H1 (cell line): ENCODE results near the gene STARD9. TPM values are rescaled to one million over a fixed set of nuclear protein-coding genes. Genes with fewer than 3 reads are reported as not detected.

Experiments
- SRF ChIP-seq: IDR thresholded peaks from 2 replicates; pipeline ENCODE4 v1.6.1; 2011; ENCODE audit warnings: mild to moderate bottlenecking, low read depth, low read length, moderate library complexity
- polyA plus RNA-seq, 7 experiments: library from polyadenylated mRNA; depleted of rRNA in 3 of 7; stranded (reverse) in 5 of 7; unstranded in 2 of 7; fragments of >200 nt in 5 of 7; fragments of 200-250 nt in 2 of 7; gene quantifications; 1 replicate in 5 of 7; 2 replicates in 1 of 7; 4 replicates in 1 of 7; pipeline versions ENCODE4 v1.2.1 to v1.2.3, GENCODE V29; 2011 to 2013; ENCODE audit warnings: missing spikeins in 2 of 7, mixed read lengths in 2 of 7
- total RNA-seq: library from RNA; stranded (reverse); fragmentation: NEBNext Ultra II Directional; extraction: Animal tissue kit (Norgen Biotek cat#: 25700); gene quantifications from 2 replicates; pipeline ENCODE4 v1.2.1, GENCODE V29; 2021

The STARD9 gene
- total and polyA plus RNA-seq, 2 of the 8 experiments (the other 6 are each of a cell fraction or from before 2014, with no cell fraction given), result 2.8 to 7.0 TPM

DNA sequence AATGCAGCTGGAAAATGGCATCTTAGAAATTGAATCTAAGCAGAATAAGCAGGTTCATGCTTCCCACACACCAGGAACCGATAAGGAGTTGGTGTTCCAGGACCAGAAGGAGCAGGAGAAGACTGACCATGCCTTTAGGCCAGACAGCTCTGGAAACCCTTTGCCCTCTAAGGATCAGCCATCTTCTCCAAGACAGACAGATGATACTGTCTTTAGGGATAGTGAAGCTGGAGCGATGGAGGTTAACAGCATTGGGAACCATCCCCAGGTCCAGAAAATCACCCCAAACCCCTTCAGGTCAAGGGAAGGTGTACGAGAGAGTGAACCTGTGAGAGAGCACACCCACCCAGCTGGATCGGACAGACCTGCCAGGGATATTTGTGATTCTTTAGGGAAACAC lies 112.3 kb downstream of the STARD9 start (continued):
- no peak for TF ChIP-seq SRF
